NCI-H2196 (cell line): ENCODE results near the gene FBXL3.
A peak's percentile ranks its signal among the peaks of the same experiment; 100 is the strongest.

ENCODE experiments used
- DNase-seq: peaks from one replicate; lab custom pipeline; 2025; ENCODE audit not compliant: unreplicated experiment; lab: John Stamatoyannopoulos, UW

Gene FBXL3

GRCh38 chr13:77026861-77027621, at the start of gene FBXL3:
Gene FBXL3 (minus strand): TSS chr13:77027159. CDS start chr13:77021860, 5,299 bp downstream.
- peak; percentile 59 for DNase-seq

GRCh38 chr13:77067519-77067918, 40.6 kb upstream of the FBXL3 start:
- DNase-seq: no peak

- no peak for DNase-seq
Observed at GRCh38 chr13:77065461-77066147, 38.6 kb upstream of the FBXL3 start.

GRCh38 chr13:77062097-77062496, 35.1 kb upstream of the FBXL3 start:
- no peak for DNase-seq

- no peak for DNase-seq
Observed at GRCh38 chr13:77061362-77061761, 34.4 kb upstream of the FBXL3 start.

- DNase-seq: no peak
Observed at GRCh38 chr13:77056886-77057285, 29.9 kb upstream of the FBXL3 start.

GRCh38 chr13:77056382-77056781, 29.4 kb upstream of the FBXL3 start:
- no peak for DNase-seq

- DNase-seq: no peak
Observed at GRCh38 chr13:77055158-77055557, 28.2 kb upstream of the FBXL3 start.

GRCh38 chr13:77053192-77053591, 26.2 kb upstream of the FBXL3 start:
- DNase-seq: no peak

GRCh38 chr13:77048681-77049080, 21.7 kb upstream of the FBXL3 start:
- DNase-seq: no peak

GRCh38 chr13:77047649-77048343, 20.8 kb upstream of the FBXL3 start:
- DNase-seq: no peak

GRCh38 chr13:77042566-77043177, 15.7 kb upstream of the FBXL3 start:
- DNase-seq: no peak

GRCh38 chr13:77040835-77041234, 13.9 kb upstream of the FBXL3 start:
- no peak for DNase-seq

- DNase-seq: no peak
Observed at GRCh38 chr13:77040076-77040475, 13.1 kb upstream of the FBXL3 start.

- no peak for DNase-seq
Observed at GRCh38 chr13:77038907-77039480, 12.0 kb upstream of the FBXL3 start.

- no peak for DNase-seq
Observed at GRCh38 chr13:77036279-77036678, 9.3 kb upstream of the FBXL3 start.

- DNase-seq: no peak
Observed at GRCh38 chr13:77034881-77035280, 7.9 kb upstream of the FBXL3 start.

- no peak for DNase-seq
Observed at GRCh38 chr13:77033717-77034302, 6.9 kb upstream of the FBXL3 start.

- no peak for DNase-seq
Observed at GRCh38 chr13:77031656-77032243, 4.8 kb upstream of the FBXL3 start.

GRCh38 chr13:77029436-77029835, 2.5 kb upstream of the FBXL3 start:
- DNase-seq: no peak
